Mesothelial cell of epicardium (in vitro differentiated cells): Measurements from ENCODE around the gene TARBP2. TPM values are rescaled to one million over a fixed set of nuclear protein-coding genes. Genes with fewer than 3 reads are reported as not detected.

Experiments used
- DNase-seq, 2 experiments: peaks; one replicate each; pipeline ENCODE4 v3.0.0; 2021; ENCODE audit warnings: low spot score in 2 of 2; ENCODE audit not compliant: unreplicated experiment in 2 of 2
- H3K27ac Mint-ChIP-seq: 2 replicates; pipeline ENCODE4 v1.8.0; 2021; ENCODE audit warnings: mixed read lengths
- H3K27me3 Mint-ChIP-seq: 2 replicates; pipeline ENCODE4 v1.8.0; 2021; ENCODE audit warnings: low read depth, mixed read lengths
- H3K36me3 Mint-ChIP-seq: 2 replicates; pipeline ENCODE4 v1.8.0; 2021; ENCODE audit warnings: mixed read lengths
- H3K4me1 Mint-ChIP-seq: 2 replicates; pipeline ENCODE4 v1.8.0; 2021; ENCODE audit warnings: mixed read lengths
- H3K4me3 Mint-ChIP-seq: 2 replicates; pipeline ENCODE4 v1.8.0; 2021; ENCODE audit warnings: mild to moderate bottlenecking, moderate library complexity, mixed read lengths
- H3K9me3 Mint-ChIP-seq: 2 replicates; pipeline ENCODE4 v1.8.0; 2021; ENCODE audit warnings: mixed read lengths
- CTCF ChIP-seq: fragments of 200-600 bp; sonication (generic); IDR thresholded peaks from one replicate; pipeline ENCODE4 v1.5.0; 2021; ENCODE audit warnings: antibody characterized with exemption; ENCODE audit not compliant: unreplicated experiment
- total RNA-seq: library from RNA; stranded (reverse); gene quantifications from 3 replicates; pipeline ENCODE4 v1.2.1, GENCODE V29; 2021

The TARBP2 gene
- total RNA-seq, 1 donor from 2014 or later, result 50.4 TPM

GRCh38 chr12:53463802-53464560 lies 37.1 kb upstream of the TARBP2 start:
- no peaks in the 10 kb centered on the region for H3K9me3 Mint-ChIP-seq
- H3K27me3 Mint-ChIP-seq, result no peaks in the 10 kb centered on the region
- DNase-seq, result no peak
- no peak overlapping the region for H3K27ac Mint-ChIP-seq
- no peak overlapping the region for H3K4me3 Mint-ChIP-seq
- TF ChIP-seq CTCF, result no peak
- H3K36me3 Mint-ChIP-seq, result peaks cover 69% of the 10 kb centered on the region
- H3K4me1 Mint-ChIP-seq, result peaks cover 6% of the 10 kb centered on the region

GRCh38 chr12:53464685-53465418 lies 36.2 kb upstream of the TARBP2 start:
- TF ChIP-seq CTCF, result no peak
- H3K27ac Mint-ChIP-seq, result peak overlapping the region; percentile 51

GRCh38 chr12:53465679-53466078 lies 35.4 kb upstream of the TARBP2 start:
- Mint-ChIP-seq H3K4me3 (no peak overlapping the region), H3K9me3 (no peaks in the 10 kb centered on the region), H3K27me3 (no peaks in the 10 kb centered on the region), H3K4me1 (peaks cover 5% of the 10 kb centered on the region), H3K27ac (no peak overlapping the region), H3K36me3 (peaks cover 59% of the 10 kb centered on the region)
- DNase-seq, result no peak
- no peak for TF ChIP-seq CTCF

More at GRCh38 chr12:53464685-53465418, 36.2 kb upstream of the TARBP2 start:
- H3K27me3 Mint-ChIP-seq, result no peaks in the 10 kb centered on the region
- peaks cover 6% of the 10 kb centered on the region for H3K4me1 Mint-ChIP-seq
- no peak overlapping the region for H3K4me3 Mint-ChIP-seq
- no peak for DNase-seq
- H3K9me3 Mint-ChIP-seq, result no peaks in the 10 kb centered on the region
- peaks cover 63% of the 10 kb centered on the region for H3K36me3 Mint-ChIP-seq

GRCh38 chr12:53466640-53467039 lies 34.4 kb upstream of the TARBP2 start:
- Mint-ChIP-seq H3K9me3 (no peaks in the 10 kb centered on the region), H3K4me1 (no peaks in the 10 kb centered on the region), H3K27ac (peak overlapping the region; percentile 5), H3K27me3 (no peaks in the 10 kb centered on the region), H3K4me3 (no peak overlapping the region), H3K36me3 (peaks cover 58% of the 10 kb centered on the region)
- no peak for DNase-seq
- no peak for TF ChIP-seq CTCF

- no peak for TF ChIP-seq CTCF
- no peak for DNase-seq
- Mint-ChIP-seq H3K36me3 (peaks cover 60% of the 10 kb centered on the region), H3K4me3 (no peak overlapping the region), H3K27me3 (no peaks in the 10 kb centered on the region), H3K9me3 (no peaks in the 10 kb centered on the region), H3K27ac (peak overlapping the region; percentile 5), H3K4me1 (peaks cover 2% of the 10 kb centered on the region)
Observed at GRCh38 chr12:53467082-53467481, 34.0 kb upstream of the TARBP2 start.
